Mesendoderm (in vitro differentiated cells): ENCODE measurements around the gene DNAJC25.

Experiments used
- DNase-seq: peaks from one replicate; pipeline ENCODE4 v3.0.0; 2013
- H2AK5ac ChIP-seq: 2 replicates; pipeline ENCODE4 v1.6.1; 2013; ENCODE audit warnings: low read length, inconsistent platforms
- H2BK120ac ChIP-seq: 2 replicates; pipeline ENCODE4 v1.6.1; 2013; ENCODE audit warnings: low read depth, mild to moderate bottlenecking, low read length, moderate library complexity, mixed read lengths
- H2BK15ac ChIP-seq: replicated peaks from 2 replicates; pipeline ENCODE4 v1.6.1; 2013; ENCODE audit warnings: low read depth, mild to moderate bottlenecking, moderate library complexity
- H2BK5ac ChIP-seq: 2 replicates; pipeline ENCODE4 v1.6.1; 2013; ENCODE audit warnings: low read length, inconsistent platforms
- H3K18ac ChIP-seq: 2 replicates; pipeline ENCODE4 v1.6.1; 2013; ENCODE audit warnings: mild to moderate bottlenecking, low read length, mixed read lengths
- H3K23ac ChIP-seq: one replicate; pipeline ENCODE4 v1.6.1; 2013; ENCODE audit warnings: low read length
- H3K27ac ChIP-seq: 2 replicates; pipeline ENCODE4 v1.5.1; 2013; ENCODE audit warnings: low read depth, mild to moderate bottlenecking, inconsistent platforms, low read length, moderate library complexity
- H3K27me3 ChIP-seq: 2 replicates; pipeline ENCODE4 v1.6.1; 2013; ENCODE audit warnings: low read length, control low read depth, mild to moderate bottlenecking, inconsistent platforms; ENCODE audit not compliant: insufficient read depth, poor library complexity
- H3K36me3 ChIP-seq: 2 replicates; pipeline ENCODE4 v1.6.1; 2013; ENCODE audit warnings: low read length, inconsistent platforms; ENCODE audit not compliant: control insufficient read depth, insufficient read depth
- H3K4ac ChIP-seq: one replicate; pipeline ENCODE4 v1.6.1; 2013; ENCODE audit warnings: low read depth, mild to moderate bottlenecking, low read length, moderate library complexity
- H3K4me1 ChIP-seq: 2 replicates; pipeline ENCODE4 v1.6.1; 2013; ENCODE audit warnings: low read depth, low read length, inconsistent platforms; ENCODE audit not compliant: control insufficient read depth
- H3K4me2 ChIP-seq: 2 replicates; pipeline ENCODE4 v1.6.1; 2013; ENCODE audit warnings: low read length
- H3K4me3 ChIP-seq: 2 replicates; pipeline ENCODE4 v1.5.1; 2013; ENCODE audit warnings: mild to moderate bottlenecking, low read length
- H3K56ac ChIP-seq: one replicate; pipeline ENCODE4 v1.6.1; 2013; ENCODE audit warnings: low read length
- H3K79me1 ChIP-seq: 2 replicates; pipeline ENCODE4 v1.6.1; 2013; ENCODE audit warnings: low read length, inconsistent platforms
- H3K79me2 ChIP-seq: 2 replicates; pipeline ENCODE4 v1.6.1; 2013; ENCODE audit warnings: mild to moderate bottlenecking, low read length; ENCODE audit not compliant: control insufficient read depth, insufficient read depth
- H3K9ac ChIP-seq: 2 replicates; pipeline ENCODE4 v1.6.1; 2013; ENCODE audit warnings: low read length, inconsistent platforms
- H4K5ac ChIP-seq: one replicate; pipeline ENCODE4 v1.6.1; 2013; ENCODE audit warnings: low read length
- H4K8ac ChIP-seq: one replicate; pipeline ENCODE4 v1.6.1; 2013; ENCODE audit warnings: low read depth, mild to moderate bottlenecking, control low read depth, low read length, moderate library complexity
- whole genome bisulfite sequencing: extraction: QIAGEN DNeasy Blood & Tissue Kit; methylation state at CpG from one replicate; pipeline ENCODE4 v1.1.7; 2013; ENCODE audit warnings: low lambda C conversion rate, missing lambda C conversion rate; ENCODE audit not compliant: insufficient coverage; ENCODE audit errors: extremely low coverage; 5-methylcytosine and 5-hydroxymethylcytosine counted together

The DNAJC25 gene

GRCh38 chr9:111696796-111697195, 65.7 kb downstream of the DNAJC25 start:
- Histone ChIP-seq H3K23ac (no peak overlapping the region), H3K79me1 (no peaks in the 10 kb centered on the region), H3K4me1 (no peaks in the 10 kb centered on the region), H3K4me3 (no peak overlapping the region), H3K79me2 (no peaks in the 10 kb centered on the region), H4K8ac (no peak overlapping the region), H3K18ac (no peak overlapping the region), H3K27me3 (no peaks in the 10 kb centered on the region), H2AK5ac (no peak overlapping the region), H3K9ac (no peak overlapping the region), H3K56ac (no peak overlapping the region), H2BK120ac (no peak overlapping the region), H3K4ac (no peak overlapping the region), H4K5ac (no peak overlapping the region), H2BK5ac (no peak overlapping the region), H3K27ac (no peak overlapping the region), H2BK15ac (no peak overlapping the region), H3K4me2 (no peak overlapping the region), H3K36me3 (no peaks in the 10 kb centered on the region)
- DNase-seq: no peak

GRCh38 chr9:111700776-111701175, 69.6 kb downstream of the DNAJC25 start:
- Histone ChIP-seq H4K5ac (no peak overlapping the region), H3K27ac (no peak overlapping the region), H3K36me3 (no peaks in the 10 kb centered on the region), H3K27me3 (no peaks in the 10 kb centered on the region), H2AK5ac (no peak overlapping the region), H3K9ac (no peak overlapping the region), H3K4me2 (no peak overlapping the region), H3K56ac (no peak overlapping the region), H3K79me2 (no peaks in the 10 kb centered on the region), H2BK5ac (no peak overlapping the region), H4K8ac (no peak overlapping the region), H3K18ac (no peak overlapping the region), H3K4ac (no peak overlapping the region), H3K4me1 (no peaks in the 10 kb centered on the region), H3K4me3 (no peak overlapping the region), H3K79me1 (no peaks in the 10 kb centered on the region), H2BK120ac (no peak overlapping the region), H3K23ac (no peak overlapping the region), H2BK15ac (no peak overlapping the region)
- WGBS: no CpG with 5 or more reads among the region's 1 CpG
- DNase-seq: no peak
